Kidney tubule cell (primary cell): ENCODE results near the gene CASP8AP2.
"Not testable (repeated sequence)": the region's sequence is repeated elsewhere in the genome, so short reads cannot be mapped to it uniquely, and the experiment has no call there.

Experiments used
- DNase-seq: peaks from one replicate; pipeline ENCODE4 v3.0.0-alpha.2; 2018; ENCODE audit warnings: low spot score

CASP8AP2 gene

DNA sequence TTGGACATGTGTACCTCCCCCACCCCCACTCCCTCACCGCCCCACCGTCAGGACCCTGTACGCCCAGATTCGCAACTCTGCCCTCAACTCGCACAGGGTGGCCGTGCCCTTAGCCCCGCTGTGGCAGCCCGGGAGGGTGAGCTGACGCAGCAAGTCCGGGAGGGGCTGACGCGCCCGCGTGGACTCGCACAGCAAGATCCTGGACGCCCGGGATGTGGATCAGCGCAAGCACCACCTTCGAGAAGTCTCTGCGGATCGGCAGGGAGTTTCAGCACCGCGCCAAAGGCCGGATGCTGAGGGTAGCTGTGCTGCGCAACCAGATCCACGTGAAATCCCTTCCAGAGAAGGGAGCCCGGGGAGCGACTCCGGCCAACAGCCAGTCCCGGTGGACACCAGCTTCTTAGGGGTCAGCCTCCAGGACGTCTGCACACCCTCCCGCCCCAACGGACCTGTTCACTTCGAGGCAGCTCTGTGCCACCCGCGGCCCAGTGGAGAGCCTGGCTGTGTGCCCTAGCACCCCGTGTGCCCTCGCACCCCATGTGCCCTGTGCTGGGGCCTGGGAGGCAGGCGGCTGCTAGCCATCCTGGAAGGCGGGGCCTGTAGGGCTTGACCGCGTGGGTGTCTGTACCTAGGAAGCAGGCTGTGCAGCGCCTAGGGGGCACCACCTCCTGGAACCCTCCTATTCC is 57.9 kb downstream of the CASP8AP2 start:
- DNase-seq = peak; percentile 2

- no peak for DNase-seq
These were observed 58.4 kb downstream of the CASP8AP2 start for GRCh38 chr6:89888138-89888514.

GRCh38 chr6:89888871-89889270 is 59.2 kb downstream of the CASP8AP2 start:
- no peak for DNase-seq

GRCh38 chr6:89890845-89891528 is 61.3 kb downstream of the CASP8AP2 start:
- DNase-seq = not testable (repeated sequence)

GRCh38 chr6:89892577-89892976 is 62.9 kb downstream of the CASP8AP2 start:
- not testable (repeated sequence) for DNase-seq

GRCh38 chr6:89894169-89894568 is 64.5 kb downstream of the CASP8AP2 start, which contains the start of gene GJA10:
TSS of gene GJA10 (plus strand) at chr6:89894469. CDS start at chr6:89894469, 0 bp downstream.
- DNase-seq = no peak

DNA sequence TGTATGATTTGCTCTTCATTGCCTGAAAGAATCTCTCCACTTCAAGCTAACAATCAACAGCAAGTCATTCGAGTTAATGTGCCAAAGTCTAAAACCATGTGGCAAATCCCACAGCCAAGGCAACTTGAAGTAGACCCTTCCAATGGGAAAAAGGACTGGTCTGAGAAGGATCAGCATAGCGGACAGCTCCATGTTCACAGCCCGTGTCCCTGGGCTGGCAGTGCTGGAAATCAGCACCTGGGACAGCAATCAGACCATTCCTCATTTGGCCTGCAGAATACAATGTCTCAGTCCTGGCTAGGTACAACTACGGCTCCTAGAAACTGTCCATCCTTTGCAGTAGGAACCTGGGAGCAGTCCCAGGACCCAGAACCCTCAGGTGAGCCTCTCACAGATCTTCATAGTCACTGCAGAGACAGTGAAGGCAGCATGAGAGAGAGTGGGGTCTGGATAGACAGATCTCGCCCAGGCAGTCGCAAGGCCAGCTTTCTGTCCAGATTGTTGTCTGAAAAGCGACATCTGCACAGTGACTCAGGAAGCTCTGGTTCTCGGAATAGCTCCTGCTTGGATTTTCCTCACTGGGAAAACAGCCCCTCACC is 65.7 kb downstream of the CASP8AP2 start:
- DNase-seq = peak; percentile 53

- not testable (repeated sequence) for DNase-seq
These were observed 80.6 kb downstream of the CASP8AP2 start for GRCh38 chr6:89910001-89910901.

GRCh38 chr6:89910902-89911240 is 81.2 kb downstream of the CASP8AP2 start:
- DNase-seq = no peak

GRCh38 chr6:89916136-89916920 is 86.6 kb downstream of the CASP8AP2 start:
- DNase-seq = no peak

- DNase-seq = no peak
These were observed 87.5 kb downstream of the CASP8AP2 start for GRCh38 chr6:89917216-89917615.

DNA sequence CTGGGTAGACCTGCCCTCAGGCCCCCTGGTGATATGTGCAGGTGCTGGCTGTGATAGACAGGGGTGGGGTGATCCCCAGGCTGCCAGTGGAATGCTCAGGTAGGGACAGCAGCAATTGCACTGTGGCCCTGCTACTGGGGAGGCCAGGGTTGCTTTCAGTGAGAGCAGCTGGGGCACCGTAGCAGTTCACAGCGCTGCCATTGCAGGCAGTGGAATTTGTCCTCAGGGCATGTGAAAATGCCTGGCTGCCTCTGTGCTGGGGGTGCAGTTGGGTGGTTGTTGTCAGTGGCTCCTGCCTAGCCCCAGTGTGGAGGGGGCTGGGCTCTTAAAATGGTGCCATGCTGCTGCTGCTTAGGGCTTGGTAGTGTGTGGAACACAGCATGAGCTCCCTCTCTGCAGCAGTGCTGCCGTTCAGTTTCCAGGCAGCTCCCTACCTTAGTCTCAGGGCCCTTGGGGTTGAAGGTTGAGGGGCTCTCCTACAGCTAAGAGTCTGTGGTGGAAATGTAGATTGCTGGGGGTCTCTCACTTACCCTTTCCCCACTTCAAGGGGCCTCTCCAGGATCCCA is 88.2 kb downstream of the CASP8AP2 start:
- no peak for DNase-seq
